Endothelial cell of umbilical vein (primary cell): ENCODE data around the gene GULP1. TPM values are rescaled to one million over a fixed set of nuclear protein-coding genes. Genes with fewer than 3 reads are reported as not detected.

Experiments used
- BruUV-seq: library from RNA; stranded (reverse); fragments of 400-500 nt; replicated peaks from 2 replicates; lab custom pipeline; 2021; lab: Mats Ljungman, UMichigan
- CTCF ChIA-PET: fragments of 300-600, 350-600 bp; sonication (Branson Sonifier 250); formaldehyde crosslinking; loops from one replicate; lab custom pipeline; 2021; ENCODE audit warnings: antibody characterized with exemption, inconsistent platforms; lab: Charles Lee
- POLR2A ChIA-PET: fragments of 300-600, 350-600 bp; sonication (Branson Sonifier 250); formaldehyde crosslinking; loops from one replicate; lab custom pipeline; 2021; ENCODE audit warnings: antibody characterized with exemption, inconsistent platforms; lab: Charles Lee
- DNase-seq: peaks from one replicate; pipeline ENCODE4 v3.0.0-alpha.2; 2011; ENCODE audit warnings: low read depth, low spot score
- FAIRE-seq: peaks from 2 replicates; lab custom pipeline; 2011; peaks lifted over from hg19 to GRCh38; lab: Jason Lieb, UNC
- H2AFZ ChIP-seq: 2 replicates; pipeline ENCODE4 v1.6.0; 2012; ENCODE audit warnings: low read depth, low read length, control low read depth, inconsistent platforms
- H3K27ac ChIP-seq: 2 replicates; pipeline ENCODE4 v1.5.1; 2011; ENCODE audit warnings: low read depth, mild to moderate bottlenecking, control low read depth, low read length, moderate library complexity; ENCODE audit not compliant: insufficient read depth
- H3K27me3 ChIP-seq, 2 experiments: 2 replicates each; pipeline versions ENCODE4 v1.6.0 to v1.6.1; 2011; ENCODE audit warnings: low read length in 2 of 2, mixed read lengths in 1 of 2; ENCODE audit not compliant: control insufficient read depth in 2 of 2, insufficient read depth in 2 of 2
- H3K36me3 ChIP-seq, 2 experiments: 2 replicates in 1 of 2; 3 replicates in 1 of 2; pipeline ENCODE4 v1.5.1; 2011; ENCODE audit warnings: low read length in 2 of 2, mild to moderate bottlenecking in 1 of 2, moderate library complexity in 1 of 2; ENCODE audit not compliant: control insufficient read depth in 2 of 2, insufficient read depth in 2 of 2; ENCODE audit errors: extremely low read depth in 1 of 2
- H3K4me1 ChIP-seq: 3 replicates; pipeline ENCODE4 v1.5.1; 2011; ENCODE audit warnings: mild to moderate bottlenecking, low read length; ENCODE audit not compliant: control insufficient read depth, insufficient read depth; ENCODE audit errors: extremely low read depth
- H3K4me2 ChIP-seq: 2 replicates; pipeline ENCODE4 v1.6.1; 2011; ENCODE audit warnings: low read length, control low read depth, mixed read lengths; ENCODE audit not compliant: insufficient read depth
- H3K4me3 ChIP-seq, 3 experiments: fragments of 200-600 bp in 1 of 3; sonication (generic), shearing (Covaris generic) in 1 of 3; replicated peaks in 1 of 3; 2 replicates each; pipeline ENCODE4 v1.5.1; 2011 to 2016; ENCODE audit warnings: control low read depth in 3 of 3, low read length in 3 of 3, mild to moderate bottlenecking in 2 of 3, inconsistent platforms in 1 of 3, low read depth in 1 of 3, moderate library complexity in 1 of 3; ENCODE audit not compliant: insufficient read depth in 1 of 3
- H3K79me2 ChIP-seq: 2 replicates; pipeline ENCODE4 v1.6.0; 2012; ENCODE audit warnings: low read length, inconsistent platforms; ENCODE audit not compliant: control insufficient read depth, insufficient read depth
- H3K9ac ChIP-seq: replicated peaks from 2 replicates; pipeline ENCODE3; 2011; ENCODE audit warnings: low read length, control low read depth; ENCODE audit not compliant: insufficient read depth; ENCODE audit errors: extremely low read depth
- H3K9me1 ChIP-seq: replicated peaks from 3 replicates; pipeline ENCODE4 v1.6.0; 2011; ENCODE audit warnings: mild to moderate bottlenecking, low read length; ENCODE audit not compliant: control insufficient read depth, insufficient read depth; ENCODE audit errors: extremely low read depth
- H3K9me3 ChIP-seq: replicated peaks from 2 replicates; pipeline ENCODE4 v1.5.1; 2012; ENCODE audit warnings: low read length, inconsistent platforms; ENCODE audit not compliant: control insufficient read depth, insufficient read depth
- H4K20me1 ChIP-seq: replicated peaks from 2 replicates; pipeline ENCODE3; 2011; ENCODE audit warnings: mild to moderate bottlenecking, low read length; ENCODE audit not compliant: control insufficient read depth, insufficient read depth; ENCODE audit errors: extremely low read depth
- CTCF ChIP-seq, 2 donors: IDR thresholded peaks; 1 replicate in 1 of 2; 2 replicates in 1 of 2; pipeline ENCODE4 v1.5.1; 2011; ENCODE audit warnings: low read length in 2 of 2, mild to moderate bottlenecking in 2 of 2, moderate library complexity in 2 of 2, control low read depth in 1 of 2, inconsistent platforms in 1 of 2, low read depth in 1 of 2; ENCODE audit not compliant: insufficient read depth in 1 of 2; ENCODE audit errors: extremely low read depth in 1 of 2
- EZH2 ChIP-seq: IDR thresholded peaks from 2 replicates; pipeline ENCODE4 v1.6.1; 2012; ENCODE audit warnings: borderline replicate concordance, low read depth, mild to moderate bottlenecking, moderate library complexity, low read length, inconsistent platforms; ENCODE audit not compliant: severe bottlenecking
- FOS ChIP-seq: IDR thresholded peaks from 2 replicates; pipeline ENCODE4 v1.6.1; 2011; ENCODE audit warnings: mild to moderate bottlenecking, low read length, moderate library complexity, borderline replicate concordance; ENCODE audit not compliant: insufficient read depth
- GATA2 ChIP-seq: IDR thresholded peaks from 2 replicates; pipeline ENCODE4 v1.7.0; 2011; ENCODE audit warnings: low read depth, mild to moderate bottlenecking, moderate library complexity, mixed read lengths, low read length; ENCODE audit not compliant: insufficient read length, insufficient read depth
- JUN ChIP-seq: IDR thresholded peaks from 2 replicates; pipeline ENCODE4 v1.6.1; 2011; ENCODE audit warnings: borderline replicate concordance, low read depth; ENCODE audit not compliant: insufficient read length, insufficient read depth
- MAX ChIP-seq: IDR thresholded peaks from 2 replicates; pipeline ENCODE4 v1.6.1; 2011; ENCODE audit not compliant: insufficient read depth, insufficient read length
- MYC ChIP-seq: IDR thresholded peaks from one replicate; pipeline ENCODE4 v1.6.1; 2011; ENCODE audit warnings: mild to moderate bottlenecking, low read depth, low read length
- POLR2A ChIP-seq: IDR thresholded peaks from 2 replicates; pipeline ENCODE4 v1.6.1; 2012; ENCODE audit warnings: low read depth, mild to moderate bottlenecking, control low read depth, low read length
- POLR2AphosphoS5 ChIP-seq: IDR thresholded peaks from 2 replicates; pipeline ENCODE4 v1.6.1; 2012; ENCODE audit warnings: low read depth, mild to moderate bottlenecking, control low read depth, low read length, moderate library complexity; ENCODE audit not compliant: insufficient read depth
- dilution Hi-C: fragments of 300-500 bp; cut with MboI; formaldehyde crosslinking; loops from one replicate; pipeline ENCODE4 v1.15.0; 2019; ENCODE audit warnings: low sequenced_read_pairs; ENCODE audit not compliant: extremely low pct_ligation_motif_present
- intact Hi-C: fragments of 100-400 bp; cut with micrococcal nuclease; formaldehyde crosslinking; loops from one replicate; pipeline ENCODE4 v1.10.0; 2022
- polyA plus RNA-seq, 4 experiments: library from polyadenylated mRNA; depleted of rRNA in 3 of 4; stranded (reverse) in 3 of 4; unstranded in 1 of 4; fragments of >200 nt; gene quantifications; 2 replicates each; pipeline versions ENCODE4 v1.2.1 to v1.2.3, GENCODE V29; 2011 to 2012; ENCODE audit warnings: missing spikeins in 1 of 4
- total RNA-seq: library from RNA; stranded (reverse); gene quantifications from 2 replicates; pipeline ENCODE4 v1.2.3, GENCODE V29; 2021

GULP1 gene
- total and polyA plus RNA-seq, 2 donors (not counting 3 experiments of a cell fraction or from before 2014, with no cell fraction given), result 24.4 to 53.8 TPM

DNA sequence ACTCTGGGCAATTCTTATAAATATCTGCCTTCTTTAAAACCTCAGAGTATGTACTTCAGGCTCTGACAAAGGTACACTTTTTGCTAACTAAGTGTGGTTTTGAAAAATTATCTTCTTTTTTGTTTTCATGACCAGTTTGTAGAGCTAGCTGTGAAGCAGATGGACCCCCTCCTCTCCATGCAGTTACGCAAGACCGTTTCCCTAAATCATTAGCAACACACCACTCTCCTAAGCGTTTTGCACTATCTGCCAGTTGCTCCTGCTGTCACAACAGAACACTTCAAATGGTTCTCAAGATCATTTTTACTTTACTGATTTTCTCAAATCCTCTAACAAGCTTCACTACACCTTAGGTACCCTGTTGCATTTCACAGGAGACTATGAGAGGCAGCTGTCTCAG, 53.3 kb downstream of the GULP1 start:
- POLR2A ChIA-PET, result no interaction called here
- TF ChIP-seq GATA2, result no peak
- TF ChIP-seq CTCF (IDR thresholded peaks at IDR 0.05; ENCODE audit: extremely low read depth in 1 of 2, insufficient read depth in 1 of 2, low read depth in 1 of 2, low read length in 2 of 2), result no peak
- no peak for TF ChIP-seq FOS
- TF ChIP-seq EZH2, result no peak
- no peak for TF ChIP-seq POLR2A
- TF ChIP-seq POLR2AphosphoS5, result no peak
- TF ChIP-seq JUN, result no peak
- TF ChIP-seq MAX, result no peak
- TF ChIP-seq MYC, result no peak
- Histone ChIP-seq H3K9me1 (no peaks in the 10 kb centered on the region), H3K79me2 (peaks cover 8% of the 10 kb centered on the region), H3K36me3 (no peaks in the 10 kb centered on the region), H3K4me3 (no peak overlapping the region), H3K4me2 (no peak overlapping the region), H2AFZ (no peak overlapping the region), H3K27me3 (no peaks in the 10 kb centered on the region), H3K4me1 (peaks cover 2% of the 10 kb centered on the region), H3K9ac (no peak overlapping the region), H4K20me1 (no peaks in the 10 kb centered on the region), H3K27ac (no peak overlapping the region), H3K9me3 (no peaks in the 10 kb centered on the region)
- intact Hi-C loops (no loop called here), dilution Hi-C loops (no loop called here)
- BruUV-seq, result no TSS peak
- CTCF ChIA-PET, result interaction anchor here (1.2 to 2.2 kb wide), 3 partner anchors 9 to 95 kb away, joined by 3 to 5 read pairs (median 3); no protein-coding TSS in a partner anchor
- DNase-seq (no peak), FAIRE-seq (no peak)
